Suppressor macrophage (primary cell): Measurements from ENCODE around the gene PHLDA1.
"Not testable (repeated sequence)": the region's sequence is repeated elsewhere in the genome, so short reads cannot be mapped to it uniquely, and the experiment has no call there.

Source experiments
- DNase-seq, 4 experiments: peaks; one replicate each; pipeline ENCODE4 v3.0.0-alpha.2; 2020 to 2022

The PHLDA1 gene

GRCh38 chr12:76018111-76018510 is 13.5 kb downstream of the PHLDA1 start:
- DNase-seq: peak; percentile 81 to 95 (median 85)

- no peak for DNase-seq
Measured at GRCh38 chr12:76014007-76014406, 17.6 kb downstream of the PHLDA1 start.

DNA sequence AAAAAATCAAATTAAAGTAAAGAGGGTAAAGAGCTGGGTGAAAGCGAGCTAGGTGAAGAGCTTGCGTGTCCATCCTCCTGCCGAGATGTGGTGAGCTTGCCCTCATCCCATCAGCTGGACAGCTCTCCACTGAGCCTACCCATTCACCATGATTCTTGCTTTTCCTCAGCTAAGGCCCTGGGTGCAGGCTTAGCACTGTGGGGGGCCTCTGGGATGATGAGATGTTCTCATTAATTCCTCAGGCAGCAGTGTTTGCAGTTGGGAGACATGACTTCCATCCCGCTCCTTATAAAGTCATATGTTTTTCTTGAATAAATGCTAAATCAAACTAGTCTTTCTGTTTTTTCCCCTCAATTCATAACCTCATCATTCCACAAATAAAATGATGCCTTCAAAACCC is 18.0 kb downstream of the PHLDA1 start:
- DNase-seq: no peak

DNA sequence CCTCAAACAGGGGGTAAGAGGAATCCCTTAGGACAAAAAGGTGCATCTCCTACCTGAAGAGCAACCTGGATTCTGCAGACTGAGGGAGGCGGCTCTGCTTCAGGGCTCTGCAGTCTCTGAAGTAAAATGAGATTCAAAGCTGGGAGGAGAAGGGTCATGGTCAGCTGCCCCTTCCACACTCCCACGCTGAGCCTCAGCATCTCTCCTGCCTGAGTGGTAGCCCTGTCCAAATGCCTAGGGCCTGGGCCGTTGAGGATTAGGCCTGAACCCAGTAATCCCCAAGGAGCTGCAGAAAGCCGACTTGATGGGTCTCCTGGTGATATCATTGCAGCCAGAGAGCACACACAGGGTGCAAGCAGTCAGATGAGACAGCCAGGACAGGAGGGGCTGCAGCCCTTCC is 18.9 kb downstream of the PHLDA1 start:
- DNase-seq: no peak

- no peak for DNase-seq
Measured at GRCh38 chr12:76010732-76011458, 20.7 kb downstream of the PHLDA1 start.

DNA sequence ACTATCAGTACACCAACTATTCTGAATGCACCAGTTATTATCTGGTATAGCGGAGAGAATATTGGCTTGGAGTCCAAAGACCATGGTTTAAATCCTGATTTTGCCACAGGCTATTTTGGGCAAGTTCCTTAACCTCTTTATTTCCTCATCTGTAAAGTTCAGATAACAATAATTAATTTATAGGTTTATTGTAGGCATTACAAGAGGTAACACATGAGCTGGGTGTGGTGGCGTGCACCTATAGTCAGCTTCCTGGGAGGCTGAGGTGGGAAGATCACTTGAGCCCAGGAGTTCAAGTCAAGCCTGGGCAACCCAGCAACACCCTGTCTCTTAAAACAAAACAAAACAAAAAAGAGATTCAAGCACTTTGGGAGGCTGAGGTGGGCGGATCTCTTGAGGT is 23.1 kb downstream of the PHLDA1 start:
- no peak for DNase-seq

DNA sequence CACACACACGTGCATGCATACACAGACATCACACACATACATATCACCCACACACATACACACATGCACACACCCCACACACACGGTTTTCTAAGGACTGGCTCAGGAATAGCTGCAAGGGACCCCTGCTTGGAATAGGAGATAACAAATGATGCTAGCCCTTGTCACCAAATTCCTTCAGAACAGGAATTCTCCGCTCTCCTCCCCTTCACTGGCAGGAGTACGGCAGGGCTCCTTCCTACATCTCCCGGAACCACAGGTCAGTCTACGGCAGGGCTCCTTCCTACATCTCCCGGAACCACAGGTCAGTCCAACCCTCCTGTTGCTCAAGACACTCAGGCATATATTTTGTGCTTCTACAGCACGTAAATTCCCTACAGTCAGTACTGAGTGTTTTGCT is 23.9 kb downstream of the PHLDA1 start:
- DNase-seq: no peak

- no peak for DNase-seq
Measured at GRCh38 chr12:76006028-76006925, 25.3 kb downstream of the PHLDA1 start.

DNA sequence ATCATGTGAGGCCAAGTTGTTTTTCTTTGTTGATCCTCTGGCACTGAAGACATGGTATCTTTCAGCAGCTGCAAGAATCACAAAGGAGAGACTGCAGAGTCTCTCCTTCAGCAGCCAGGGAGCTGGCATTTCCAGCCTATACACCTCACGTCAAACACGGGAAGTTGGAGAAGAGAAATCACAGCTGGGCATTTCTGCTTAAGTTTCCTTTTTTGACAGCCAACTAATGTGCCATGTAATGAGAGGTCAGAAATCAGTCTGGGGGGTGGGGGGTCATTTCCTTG is 28.3 kb downstream of the PHLDA1 start:
- no peak for DNase-seq

GRCh38 chr12:76002598-76003354 is 28.8 kb downstream of the PHLDA1 start:
- no peak for DNase-seq

DNA sequence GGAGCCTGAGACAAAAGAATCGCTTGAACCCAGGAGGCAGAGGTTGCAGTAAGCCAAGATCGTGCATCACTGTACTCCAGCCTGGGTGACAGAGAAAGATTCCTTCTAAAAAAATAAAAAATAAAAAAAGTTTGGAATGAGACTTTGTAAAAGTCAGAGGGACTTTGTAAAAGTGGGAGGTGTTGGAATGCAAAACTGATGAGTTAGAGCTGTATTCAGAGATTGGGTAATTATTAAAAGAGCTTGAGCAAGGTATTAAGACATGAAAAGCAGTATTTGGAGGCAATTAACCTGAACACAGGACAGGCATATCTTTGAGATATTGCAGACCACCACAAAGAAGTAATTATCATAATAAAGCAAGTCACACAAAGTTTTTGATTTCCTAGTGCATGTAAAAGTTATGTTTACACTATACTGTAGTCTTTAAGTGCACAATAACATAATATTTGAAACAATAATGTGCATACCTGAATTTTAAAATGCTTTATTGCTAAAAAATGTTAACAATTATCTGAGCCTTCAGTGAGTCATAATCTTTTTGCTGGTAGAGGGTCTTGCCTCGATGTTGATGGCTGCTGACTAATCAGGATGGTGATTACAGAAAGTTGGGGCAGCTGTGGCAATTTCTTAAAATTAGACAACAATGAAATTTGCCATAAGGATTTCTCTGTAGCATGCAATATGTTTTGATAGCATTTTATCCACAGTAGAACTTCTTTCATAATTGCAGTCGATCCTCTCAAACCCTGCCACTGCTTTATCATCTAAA is 33.1 kb downstream of the PHLDA1 start:
- DNase-seq: no peak

- no peak for DNase-seq
Measured at GRCh38 chr12:75997658-75998057, 33.9 kb downstream of the PHLDA1 start.

DNA sequence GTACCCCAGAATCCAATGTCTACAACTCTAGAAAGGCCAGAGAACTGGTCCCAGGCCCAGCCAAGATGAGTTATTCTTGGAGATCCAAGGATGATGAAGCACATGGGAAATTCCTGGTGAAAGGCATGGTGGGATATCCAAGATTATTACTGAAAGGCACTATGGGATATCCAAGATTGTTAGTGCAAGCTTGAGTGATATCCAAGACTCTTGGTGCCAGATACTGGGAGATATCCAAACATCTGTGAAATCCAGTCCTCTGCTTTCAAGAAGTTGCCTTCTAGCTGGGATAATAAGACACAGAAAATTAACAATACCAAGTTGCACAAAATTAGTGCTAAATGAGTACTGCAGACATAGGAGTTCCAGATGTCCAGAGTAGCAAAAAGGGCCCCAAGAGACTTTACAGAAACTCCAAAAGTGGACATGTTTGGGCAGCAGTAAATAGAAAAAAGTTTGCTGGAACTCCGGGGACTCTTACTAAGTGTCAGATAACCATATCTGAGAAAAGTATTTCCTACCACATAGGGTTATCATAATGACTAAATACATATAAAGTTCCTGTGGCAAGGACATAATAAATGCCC is 34.6 kb downstream of the PHLDA1 start:
- DNase-seq: no peak

GRCh38 chr12:75995691-75996090 is 35.9 kb downstream of the PHLDA1 start:
- no peak for DNase-seq

- no peak for DNase-seq
Measured at GRCh38 chr12:75994069-75994740, 37.4 kb downstream of the PHLDA1 start.

DNA sequence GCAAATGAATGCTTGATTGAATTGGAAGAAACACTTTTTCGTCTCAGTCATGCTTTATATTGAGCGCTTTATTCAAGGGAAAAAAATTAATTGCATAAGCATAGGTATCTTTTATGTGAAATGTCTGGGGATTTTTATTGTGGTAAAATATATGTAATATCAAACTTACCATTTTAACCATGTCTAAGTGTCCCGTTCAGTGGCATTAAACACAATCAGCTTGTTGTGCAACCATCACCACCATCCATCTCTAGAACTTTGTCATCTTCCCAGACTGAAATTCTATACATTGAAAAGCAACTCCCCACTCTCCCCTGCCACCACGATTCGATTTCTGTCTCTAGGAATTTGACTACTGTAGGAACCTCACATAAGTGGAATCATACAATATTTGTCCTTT is 39.8 kb downstream of the PHLDA1 start:
- no peak for DNase-seq

GRCh38 chr12:75990189-75990912 is 41.2 kb downstream of the PHLDA1 start:
- DNase-seq: no peak

DNA sequence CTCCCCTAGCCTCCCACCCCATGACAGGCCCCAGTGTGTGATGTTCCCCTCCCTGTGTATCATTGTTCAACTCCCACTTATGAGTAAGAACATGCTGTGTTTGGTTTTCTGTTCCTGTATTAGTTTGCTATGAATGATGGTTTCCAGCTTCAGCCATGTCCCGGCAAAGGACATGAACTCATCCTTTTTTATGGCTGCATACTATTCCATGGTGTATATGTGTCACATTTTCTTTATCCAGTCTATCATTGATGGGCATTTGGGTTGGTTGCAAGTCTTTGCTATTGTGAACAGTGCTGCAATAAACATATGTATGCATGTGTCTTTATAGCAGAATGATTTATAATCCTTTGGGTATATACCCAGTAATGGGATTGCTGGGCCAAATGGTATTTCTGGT is 43.9 kb downstream of the PHLDA1 start:
- DNase-seq: not testable (repeated sequence)

GRCh38 chr12:75986001-75986746 is 45.4 kb downstream of the PHLDA1 start:
- DNase-seq: no peak

DNA sequence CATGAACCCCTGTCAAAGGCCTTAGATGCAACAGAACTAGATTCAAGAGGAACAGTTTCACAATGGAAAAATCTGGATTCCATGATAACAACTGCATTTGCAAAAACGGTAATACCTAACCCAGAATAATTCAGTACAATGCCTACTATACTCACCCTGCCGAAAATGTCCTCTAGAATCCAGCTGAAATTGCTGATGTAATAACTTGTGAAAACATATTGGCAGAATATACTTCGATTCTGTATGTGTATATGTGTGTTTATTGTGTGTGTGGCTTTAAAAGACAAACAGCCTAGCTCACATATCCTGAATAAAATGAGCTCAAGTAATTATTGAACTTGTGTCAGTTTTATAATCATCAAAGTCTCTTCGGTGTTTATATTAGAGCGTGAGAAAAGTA is 46.0 kb downstream of the PHLDA1 start:
- DNase-seq: no peak
